HEK293 (cell line): ENCODE measurements around the gene HAUS8.

Source experiments
- CTCF ChIP-seq: fragments of 450-650 bp; formaldehyde crosslinking; IDR thresholded peaks from 2 replicates; pipeline ENCODE4 v1.5.1; 2016; ENCODE audit warnings: missing biosample characterization, missing genetic modification characterization
- FEZF1 ChIP-seq: fragments of 450-650 bp; formaldehyde crosslinking; IDR thresholded peaks from 2 replicates; pipeline ENCODE4 v1.5.1; 2016; ENCODE audit warnings: missing biosample characterization, missing genetic modification characterization
- WT1 ChIP-seq: fragments of 450-650 bp; formaldehyde crosslinking; IDR thresholded peaks from 2 replicates; pipeline ENCODE4 v1.5.1; 2016; ENCODE audit warnings: missing biosample characterization, missing genetic modification characterization
- ZBTB10 ChIP-seq: fragments of 450-650 bp; formaldehyde crosslinking; IDR thresholded peaks from 2 replicates; pipeline ENCODE4 v1.5.1; 2016; ENCODE audit warnings: missing biosample characterization, missing genetic modification characterization
- ZNF121 ChIP-seq: fragments of 450-650 bp; formaldehyde crosslinking; IDR thresholded peaks from 2 replicates; pipeline ENCODE4 v1.5.1; 2016; ENCODE audit warnings: missing biosample characterization, missing genetic modification characterization
- ZNF138 ChIP-seq: fragments of 450-650 bp; formaldehyde crosslinking; IDR thresholded peaks from 2 replicates; pipeline ENCODE4 v1.5.1; 2016; ENCODE audit warnings: missing biosample characterization, missing genetic modification characterization, borderline replicate concordance
- ZNF24 ChIP-seq: fragments of 450-650 bp; formaldehyde crosslinking; IDR thresholded peaks from 2 replicates; pipeline ENCODE4 v1.5.1; 2016; ENCODE audit warnings: missing biosample characterization, missing genetic modification characterization
- ZNF510 ChIP-seq: fragments of 450-650 bp; formaldehyde crosslinking; IDR thresholded peaks from 2 replicates; pipeline ENCODE4 v1.5.1; 2018; ENCODE audit warnings: mild to moderate bottlenecking, missing genetic modification characterization, missing biosample characterization; ENCODE audit not compliant: insufficient replicate concordance
- ZNF571 ChIP-seq: fragments of 450-650 bp; formaldehyde crosslinking; IDR thresholded peaks from 2 replicates; pipeline ENCODE4 v1.5.0; 2017; ENCODE audit warnings: missing biosample characterization, missing genetic modification characterization

DNA sequence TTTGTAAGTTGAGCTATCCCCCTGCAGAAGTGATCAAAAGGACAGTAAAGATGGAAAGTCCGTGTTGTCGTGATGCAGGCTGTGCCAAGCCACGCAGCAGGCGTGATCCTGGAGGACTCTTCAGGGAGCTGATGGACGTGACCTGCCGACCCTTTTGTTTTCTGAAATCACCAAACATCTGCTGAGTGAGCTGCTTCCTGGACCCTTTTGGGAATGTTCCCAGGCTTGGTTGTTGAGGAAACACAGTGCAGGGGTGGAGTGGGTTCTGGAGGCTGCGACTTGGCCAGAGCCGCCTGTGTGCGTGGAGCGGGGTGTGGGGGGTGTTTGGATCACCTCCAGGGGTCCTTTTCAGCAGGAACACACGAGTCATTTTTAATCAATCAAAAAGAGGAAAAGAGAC lies 33.3 kb downstream of the HAUS8 start:
- TF ChIP-seq ZNF121 (tag by site-specific recombination) (no peak), ZNF138 (tag by site-specific recombination) (no peak), CTCF (tag by site-specific recombination) (no peak), WT1 (tag by site-specific recombination) (no peak), ZBTB10 (tag by site-specific recombination) (no peak), ZNF24 (no peak), ZNF510 (tag by site-specific recombination) (no peak), ZNF571 (tag by site-specific recombination) (no peak), FEZF1 (tag by site-specific recombination) (no peak)
